GM12864 (cell line): Measurements from ENCODE around the gene CABCOCO1.
"Not testable (repeated sequence)": the region's sequence is repeated elsewhere in the genome, so short reads cannot be mapped to it uniquely, and the experiment has no call there.

Source experiments
- DNase-seq: peaks from one replicate; pipeline ENCODE4 v3.0.0-alpha.2; 2011; ENCODE audit warnings: low read depth
- H3K4me3 ChIP-seq: 2 replicates; pipeline ENCODE4 v1.5.1; 2011; ENCODE audit warnings: mild to moderate bottlenecking, low read depth, low read length, control low read depth
- CTCF ChIP-seq: IDR thresholded peaks from 2 replicates; pipeline ENCODE4 v1.5.1; 2011; ENCODE audit warnings: low read depth, mild to moderate bottlenecking, moderate library complexity, low read length, control low read depth, inconsistent platforms; ENCODE audit errors: missing control alignments

The CABCOCO1 gene

GRCh38 chr10:61705022-61705613, 42.4 kb downstream of the CABCOCO1 start:
- DNase-seq: no peak
- TF ChIP-seq CTCF: no peak
- no peak overlapping the region for H3K4me3 ChIP-seq

GRCh38 chr10:61708846-61709245, 46.1 kb downstream of the CABCOCO1 start:
- TF ChIP-seq CTCF: no peak
- DNase-seq: no peak

GRCh38 chr10:61712105-61712504, 49.4 kb downstream of the CABCOCO1 start:
- DNase-seq, H3K4me3 ChIP-seq: not testable (repeated sequence)

More at GRCh38 chr10:61708846-61709245, 46.1 kb downstream of the CABCOCO1 start:
- no peak overlapping the region for H3K4me3 ChIP-seq

GRCh38 chr10:61719475-61719874, 56.7 kb downstream of the CABCOCO1 start:
- not testable (repeated sequence) for H3K4me3 ChIP-seq, DNase-seq

- no peak for TF ChIP-seq CTCF
- H3K4me3 ChIP-seq: no peak overlapping the region
- DNase-seq: no peak
These were observed 57.2 kb downstream of the CABCOCO1 start for GRCh38 chr10:61719906-61720305.

GRCh38 chr10:61721431-61721830, 58.7 kb downstream of the CABCOCO1 start:
- TF ChIP-seq CTCF: no peak
- no peak overlapping the region for H3K4me3 ChIP-seq
- no peak for DNase-seq

GRCh38 chr10:61725221-61725620, 62.5 kb downstream of the CABCOCO1 start:
- not testable (repeated sequence) for DNase-seq, H3K4me3 ChIP-seq

- DNase-seq: no peak
- no peak overlapping the region for H3K4me3 ChIP-seq
- no peak for TF ChIP-seq CTCF
These were observed 66.9 kb downstream of the CABCOCO1 start for GRCh38 chr10:61729596-61729995.

- no peak overlapping the region for H3K4me3 ChIP-seq
- TF ChIP-seq CTCF: no peak
- no peak for DNase-seq
These were observed 67.9 kb downstream of the CABCOCO1 start for GRCh38 chr10:61730671-61731070.
